Stomach (tissue), 9 donors: ENCODE results near the gene AADAT. TPM values are rescaled to one million over a fixed set of nuclear protein-coding genes. Genes with fewer than 3 reads are reported as not detected.
A peak's percentile ranks its signal among the peaks of the same experiment; 100 is the strongest.

Experiments
- DNase-seq, 2 donors: peaks; one replicate each; pipeline versions ENCODE4 v3.0.0 to v3.0.0-alpha.2; 2013 to 2019
- H3K27ac ChIP-seq, 5 donors: fragments of 200-600 bp in 4 of 5; sonication (generic) in 4 of 5; one replicate each; pipeline ENCODE4 v1.5.1; 2013 to 2019; ENCODE audit warnings: mild to moderate bottlenecking in 1 of 5, moderate library complexity in 1 of 5
- H3K27me3 ChIP-seq, 3 donors: fragments of 200-600 bp; sonication (generic); one replicate each; pipeline ENCODE4 v1.5.1; 2017 to 2019; ENCODE audit warnings: mixed run types in 1 of 3
- H3K36me3 ChIP-seq, 4 donors: fragments of 200-600 bp; sonication (generic); 1 replicate in 3 of 4; 2 replicates in 1 of 4; pipeline ENCODE4 v1.5.1; 2016 to 2019
- H3K4me1 ChIP-seq, 4 donors: fragments of 200-600 bp; sonication (generic); one replicate each; pipeline ENCODE4 v1.5.1; 2016 to 2019
- H3K4me3 ChIP-seq, 4 donors: fragments of 200-600 bp; sonication (generic) in 3 of 4; one replicate each; pipeline ENCODE4 v1.5.1; 2016 to 2019; ENCODE audit warnings: mild to moderate bottlenecking in 1 of 4
- H3K9me3 ChIP-seq, 4 donors: fragments of 200-600 bp; sonication (generic); one replicate each; pipeline ENCODE4 v1.5.1; 2016 to 2019
- CTCF ChIP-seq, 7 experiments: fragments of 450-650 bp in 4 of 7; fragments of 200-600 bp in 3 of 7; sonication (generic) in 3 of 7; IDR thresholded peaks; one replicate each; pipeline ENCODE4 v1.5.1; 2016 to 2019; ENCODE audit warnings: antibody characterized with exemption in 7 of 7, control low read depth in 2 of 7, mild to moderate bottlenecking in 1 of 7
- EP300 ChIP-seq: sonication (generic); formaldehyde crosslinking; IDR thresholded peaks from one replicate; pipeline ENCODE4 v1.6.1; 2017; ENCODE audit warnings: antibody characterized with exemption
- POLR2A ChIP-seq, 4 donors: fragments of 450-650 bp; IDR thresholded peaks; one replicate each; pipeline ENCODE4 v1.6.1; 2016; ENCODE audit warnings: antibody characterized with exemption in 4 of 4, control low read depth in 2 of 4, mild to moderate bottlenecking in 1 of 4, moderate library complexity in 1 of 4
- POLR2AphosphoS5 ChIP-seq, 3 donors: sonication (generic); formaldehyde crosslinking; IDR thresholded peaks; one replicate each; pipeline ENCODE4 v1.6.1; 2016; ENCODE audit warnings: antibody characterized with exemption in 3 of 3
- WGBS, 5 donors: extraction: QIAGEN DNeasy Blood & Tissue Kit in 3 of 5; methylation state at CpG; one replicate each; pipeline versions ENCODE4 v1.1.5 to v1.1.7; 2013 to 2018; 5-methylcytosine and 5-hydroxymethylcytosine counted together
- intact Hi-C: fragments of 100-400 bp; cut with DNase I; formaldehyde crosslinking; loops from one replicate; pipeline ENCODE4 v1.15.1; 2023; ENCODE audit warnings: low total_unique reads
- polyA plus RNA-seq, 3 donors: library from polyadenylated mRNA; stranded (reverse); fragments of 200-250 nt; gene quantifications; one replicate each; pipeline ENCODE4 v1.2.3, GENCODE V29; 2013
- total RNA-seq, 5 donors: library from RNA; depleted of rRNA; stranded (reverse); fragments of >200 nt; gene quantifications; one replicate each; pipeline versions ENCODE4 v1.1.0 to v1.2.3, GENCODE V29; 2014 to 2016
- donor health status: healthy with polysubstance abuse.
- donor health status: Bipolar disorder and iron deficiency.
- donor health status: healthy.

The AADAT gene
- total and polyA plus RNA-seq, 8 donors = 0.92 to 11.0 (median 3.1) TPM

- peaks cover 0 to 25% (median 0%) of the 10 kb centered on the region in 3 donors for H3K27me3 ChIP-seq
- intact Hi-C loops = no loop called here
Observed at GRCh38 chr4:170088716-170089115, 1.0 kb downstream of the AADAT start.

GRCh38 chr4:170087163-170087700 is 2.5 kb downstream of the AADAT start:
- DNase-seq = no peak
- WGBS, 5 donors = 59 to 71% (median 69%) methylated on average over 4 of the region's 4 CpGs
- Histone ChIP-seq H3K4me3 (no peak overlapping the region), H3K9me3 (no peaks in the 10 kb centered on the region), H3K27ac (no peak overlapping the region), H3K27me3 (peaks cover 0 to 25% (median 0%) of the 10 kb centered on the region in 3 donors), H3K4me1 (peaks cover 0 to 27% (median 17%) of the 10 kb centered on the region in 4 donors), H3K36me3 (peaks cover 4 to 33% (median 11%) of the 10 kb centered on the region in 4 donors)
- TF ChIP-seq POLR2A (IDR thresholded peaks at IDR 0.05) = no peak
- no peak for TF ChIP-seq EP300
- no peak for TF ChIP-seq CTCF (IDR thresholded peaks at IDR 0.05)
- TF ChIP-seq POLR2AphosphoS5 (IDR thresholded peaks at IDR 0.05) = no peak
- intact Hi-C loops = no loop called here

More at GRCh38 chr4:170088716-170089115, 1.0 kb downstream of the AADAT start:
- DNase-seq = no peak
- 78 to 92% (median 85%) methylated on average over 2 of the region's 2 CpGs for WGBS, 5 donors
- no peak for TF ChIP-seq CTCF (IDR thresholded peaks at IDR 0.05)
- TF ChIP-seq EP300 = no peak
- no peak for TF ChIP-seq POLR2AphosphoS5 (IDR thresholded peaks at IDR 0.05)
- no peak for TF ChIP-seq POLR2A (IDR thresholded peaks at IDR 0.05)
- Histone ChIP-seq H3K4me3 (peak overlapping the region; percentile 59 to 79 (median 66)), H3K9me3 (no peaks in the 10 kb centered on the region), H3K36me3 (peaks cover 4 to 27% (median 11%) of the 10 kb centered on the region in 4 donors), H3K4me1 (peaks cover 0 to 27% (median 17%) of the 10 kb centered on the region in 4 donors), H3K27ac (no peak overlapping the region)

GRCh38 chr4:170083541-170083940 is 6.2 kb downstream of the AADAT start:
- WGBS, 5 donors = 61 to 79% (median 73%) methylated on average over 2 of the region's 2 CpGs
- no peak overlapping the region for H3K27ac ChIP-seq
- H3K4me1 ChIP-seq = peaks cover 0 to under 1% (median under 1%) of the 10 kb centered on the region in 4 donors
- peaks cover 0 to 5% (median 0%) of the 10 kb centered on the region in 4 donors for H3K9me3 ChIP-seq
- no peak for DNase-seq
- no peaks in the 10 kb centered on the region for H3K27me3 ChIP-seq
- H3K4me3 ChIP-seq = no peak overlapping the region
- intact Hi-C loops = no loop called here
- peaks cover 4 to 67% (median 19%) of the 10 kb centered on the region in 4 donors for H3K36me3 ChIP-seq
- TF ChIP-seq EP300 (no peak), POLR2A (IDR thresholded peaks at IDR 0.05) (no peak)

- intact Hi-C loops = no loop called here
Observed at GRCh38 chr4:170080496-170080895, 9.3 kb downstream of the AADAT start.

More at GRCh38 chr4:170080496-170080895, 9.3 kb downstream of the AADAT start:
- Histone ChIP-seq H3K9me3 (peaks cover 0 to 5% (median 0%) of the 10 kb centered on the region in 4 donors), H3K27me3 (no peaks in the 10 kb centered on the region), H3K36me3 (peaks cover 0 to 71% (median 19%) of the 10 kb centered on the region in 4 donors), H3K4me1 (no peaks in the 10 kb centered on the region), H3K27ac (no peak overlapping the region), H3K4me3 (no peak overlapping the region)
- DNase-seq = no peak
- TF ChIP-seq POLR2A (IDR thresholded peaks at IDR 0.05) = no peak
- TF ChIP-seq CTCF (IDR thresholded peaks at IDR 0.05) = no peak
- TF ChIP-seq EP300 = no peak
- 60 to 92% (median 81%) methylated on average over 2 to 3 of the region's 3 CpGs for WGBS, 5 donors
